Thyroid gland (tissue), 4 donors: ENCODE results near the gene UQCRHL.

Source experiments
- POLR2A ChIP-seq, 2 donors: fragments of 450-650 bp; IDR thresholded peaks; one replicate each; pipeline ENCODE4 v1.6.1; 2017; ENCODE audit warnings: antibody characterized with exemption in 2 of 2, mild to moderate bottlenecking in 2 of 2, moderate library complexity in 1 of 2
- TF ChIP-seq, protein P1 (sequence below), 6 experiments: fragments of 200-600 bp in 3 of 6; fragments of 450-650 bp in 3 of 6; sonication (generic) in 3 of 6; IDR thresholded peaks; one replicate each; pipeline ENCODE4 v1.5.1; 2016 to 2019; ENCODE audit warnings: antibody characterized with exemption in 6 of 6, mild to moderate bottlenecking in 2 of 6, inconsistent platforms in 1 of 6, moderate library complexity in 1 of 6

DNA sequence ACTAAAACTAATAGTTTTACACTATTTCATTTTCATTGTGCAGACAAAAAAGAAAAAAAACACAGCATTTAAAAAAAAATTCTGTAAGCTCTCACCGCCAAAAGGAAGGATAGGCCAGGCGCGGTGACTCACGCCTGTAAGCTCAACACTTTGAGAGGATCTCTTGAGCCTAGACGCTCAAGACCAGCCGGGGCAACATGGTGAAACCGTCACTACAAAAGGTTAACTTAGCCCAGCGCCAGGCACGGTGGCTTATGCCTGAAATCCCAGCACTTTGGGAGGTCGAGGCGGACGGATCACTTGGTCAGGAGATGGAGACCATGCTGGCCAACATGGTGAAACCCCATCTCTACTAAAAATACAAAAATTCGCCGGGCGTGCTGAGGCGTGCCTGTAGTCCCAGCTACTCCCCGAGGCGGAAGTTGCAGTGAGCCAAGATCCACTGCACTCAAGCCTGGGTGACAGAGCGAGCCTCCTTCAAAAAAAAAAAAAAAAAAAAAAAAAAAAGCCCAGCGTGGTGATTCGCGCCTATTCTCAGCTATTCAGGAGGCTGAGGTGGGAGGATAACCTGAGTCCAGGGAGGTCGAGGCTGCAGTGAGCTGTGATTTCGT, 25.7 kb upstream of the UQCRHL start:
- TF ChIP-seq, protein P1, sequence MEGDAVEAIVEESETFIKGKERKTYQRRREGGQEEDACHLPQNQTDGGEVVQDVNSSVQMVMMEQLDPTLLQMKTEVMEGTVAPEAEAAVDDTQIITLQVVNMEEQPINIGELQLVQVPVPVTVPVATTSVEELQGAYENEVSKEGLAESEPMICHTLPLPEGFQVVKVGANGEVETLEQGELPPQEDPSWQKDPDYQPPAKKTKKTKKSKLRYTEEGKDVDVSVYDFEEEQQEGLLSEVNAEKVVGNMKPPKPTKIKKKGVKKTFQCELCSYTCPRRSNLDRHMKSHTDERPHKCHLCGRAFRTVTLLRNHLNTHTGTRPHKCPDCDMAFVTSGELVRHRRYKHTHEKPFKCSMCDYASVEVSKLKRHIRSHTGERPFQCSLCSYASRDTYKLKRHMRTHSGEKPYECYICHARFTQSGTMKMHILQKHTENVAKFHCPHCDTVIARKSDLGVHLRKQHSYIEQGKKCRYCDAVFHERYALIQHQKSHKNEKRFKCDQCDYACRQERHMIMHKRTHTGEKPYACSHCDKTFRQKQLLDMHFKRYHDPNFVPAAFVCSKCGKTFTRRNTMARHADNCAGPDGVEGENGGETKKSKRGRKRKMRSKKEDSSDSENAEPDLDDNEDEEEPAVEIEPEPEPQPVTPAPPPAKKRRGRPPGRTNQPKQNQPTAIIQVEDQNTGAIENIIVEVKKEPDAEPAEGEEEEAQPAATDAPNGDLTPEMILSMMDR (IDR thresholded peaks at IDR 0.05): no peak
- no peak for TF ChIP-seq POLR2A (IDR thresholded peaks at IDR 0.05)
